ENCODE results near the gene ZNF831.

ZNF831 gene

GRCh38 chr20:59163631-59164530 lies at the start of gene ZNF831:
Gene ZNF831, plus strand, starts transcription at chr20:59163821. Its CDS starts 27,199 bp downstream, at chr20:59191020.
- in situ Hi-C loops (cut with HindIII; ENCODE audit: low pct_unique_long_range_greater_than_20kb, low sequenced_read_pairs) = no loop called here
- TF ChIP-seq JUND (IDR thresholded peaks at IDR 0.05; ENCODE audit: low read depth) = no peak
- DNase-seq (ENCODE audit: low read depth in 1 of 2, low spot score in 1 of 2) = no peak

- no peak for DNase-seq (ENCODE audit: low read depth in 1 of 2, low spot score in 1 of 2)
- TF ChIP-seq JUND (IDR thresholded peaks at IDR 0.05; ENCODE audit: low read depth) = no peak
- in situ Hi-C loops (cut with HindIII; ENCODE audit: low pct_unique_long_range_greater_than_20kb, low sequenced_read_pairs) = no loop called here
These were observed 46.1 kb upstream of the ZNF831 start for GRCh38 chr20:59117526-59117925.

GRCh38 chr20:59118855-59119254 lies 44.8 kb upstream of the ZNF831 start:
- DNase-seq (ENCODE audit: low read depth in 1 of 2, low spot score in 1 of 2) = no peak
- TF ChIP-seq JUND (IDR thresholded peaks at IDR 0.05; ENCODE audit: low read depth) = no peak
- in situ Hi-C loops (cut with HindIII; ENCODE audit: low pct_unique_long_range_greater_than_20kb, low sequenced_read_pairs) = no loop called here

GRCh38 chr20:59120491-59120890 lies 43.1 kb upstream of the ZNF831 start:
- TF ChIP-seq JUND (IDR thresholded peaks at IDR 0.05; ENCODE audit: low read depth) = no peak
- in situ Hi-C loops (cut with HindIII; ENCODE audit: low pct_unique_long_range_greater_than_20kb, low sequenced_read_pairs) = no loop called here
- DNase-seq (ENCODE audit: low read depth in 1 of 2, low spot score in 1 of 2) = no peak

GRCh38 chr20:59120919-59121318 lies 42.7 kb upstream of the ZNF831 start:
- no peak for TF ChIP-seq JUND (IDR thresholded peaks at IDR 0.05; ENCODE audit: low read depth)
- in situ Hi-C loops (cut with HindIII; ENCODE audit: low pct_unique_long_range_greater_than_20kb, low sequenced_read_pairs) = no loop called here
- no peak for DNase-seq (ENCODE audit: low read depth in 1 of 2, low spot score in 1 of 2)

- no peak for TF ChIP-seq JUND (IDR thresholded peaks at IDR 0.05; ENCODE audit: low read depth)
- in situ Hi-C loops (cut with HindIII; ENCODE audit: low pct_unique_long_range_greater_than_20kb, low sequenced_read_pairs) = no loop called here
- no peak for DNase-seq (ENCODE audit: low read depth in 1 of 2, low spot score in 1 of 2)
These were observed 41.7 kb upstream of the ZNF831 start for GRCh38 chr20:59121714-59122565.

GRCh38 chr20:59122566-59122919 lies 41.1 kb upstream of the ZNF831 start:
- in situ Hi-C loops (cut with HindIII; ENCODE audit: low pct_unique_long_range_greater_than_20kb, low sequenced_read_pairs) = no loop called here
- DNase-seq (ENCODE audit: low read depth in 1 of 2, low spot score in 1 of 2) = no peak
- TF ChIP-seq JUND (IDR thresholded peaks at IDR 0.05; ENCODE audit: low read depth) = no peak

- in situ Hi-C loops (cut with HindIII; ENCODE audit: low pct_unique_long_range_greater_than_20kb, low sequenced_read_pairs) = no loop called here
- no peak for TF ChIP-seq JUND (IDR thresholded peaks at IDR 0.05; ENCODE audit: low read depth)
- no peak for DNase-seq (ENCODE audit: low read depth in 1 of 2, low spot score in 1 of 2)
These were observed 40.5 kb upstream of the ZNF831 start for GRCh38 chr20:59123011-59123677.

- in situ Hi-C loops (cut with HindIII; ENCODE audit: low pct_unique_long_range_greater_than_20kb, low sequenced_read_pairs) = no loop called here
- TF ChIP-seq JUND (IDR thresholded peaks at IDR 0.05; ENCODE audit: low read depth) = no peak
- DNase-seq (ENCODE audit: low read depth in 1 of 2, low spot score in 1 of 2) = no peak
These were observed 39.9 kb upstream of the ZNF831 start for GRCh38 chr20:59123678-59124255.

GRCh38 chr20:59124296-59125029 lies 39.2 kb upstream of the ZNF831 start:
- no peak for DNase-seq (ENCODE audit: low read depth in 1 of 2, low spot score in 1 of 2)
- TF ChIP-seq JUND (IDR thresholded peaks at IDR 0.05; ENCODE audit: low read depth) = no peak
- in situ Hi-C loops (cut with HindIII; ENCODE audit: low pct_unique_long_range_greater_than_20kb, low sequenced_read_pairs) = no loop called here

GRCh38 chr20:59125332-59125731 lies 38.3 kb upstream of the ZNF831 start:
- in situ Hi-C loops (cut with HindIII; ENCODE audit: low pct_unique_long_range_greater_than_20kb, low sequenced_read_pairs) = no loop called here
- no peak for TF ChIP-seq JUND (IDR thresholded peaks at IDR 0.05; ENCODE audit: low read depth)
- DNase-seq (ENCODE audit: low read depth in 1 of 2, low spot score in 1 of 2) = no peak

GRCh38 chr20:59125836-59126235 lies 37.8 kb upstream of the ZNF831 start:
- no peak for DNase-seq (ENCODE audit: low read depth in 1 of 2, low spot score in 1 of 2)

More at GRCh38 chr20:59125836-59126235, 37.8 kb upstream of the ZNF831 start:
- in situ Hi-C loops (cut with HindIII; ENCODE audit: low pct_unique_long_range_greater_than_20kb, low sequenced_read_pairs) = no loop called here
- no peak for TF ChIP-seq JUND (IDR thresholded peaks at IDR 0.05; ENCODE audit: low read depth)

All from T47D (cell line).